IMR-90 (cell line): ENCODE data around the gene THOC6. TPM values are rescaled to one million over a fixed set of nuclear protein-coding genes. Genes with fewer than 3 reads are reported as not detected.

ENCODE experiments used
- ATAC-seq: fragments of 200-7000 bp; cut with Tn5 transposase; 2 replicates; pipeline ENCODE4 v1.9.1; 2020; ENCODE audit warnings: low read depth, mild to moderate bottlenecking, moderate library complexity
- BruUV-seq: library from RNA; stranded (reverse); fragments of 400-500 nt; replicated peaks from 2 replicates; lab custom pipeline; 2021; lab: Mats Ljungman, UMichigan
- CTCF ChIA-PET: fragments of 300-600 bp; formaldehyde crosslinking; extraction: SDS; loops from one replicate; lab custom pipeline; 2021; ENCODE audit warnings: antibody characterized with exemption; lab: Yijun Ruan, JAX
- POLR2A ChIA-PET: fragments of 300-600 bp; sonication (Branson Sonifier 250); formaldehyde crosslinking; loops from one replicate; lab custom pipeline; 2022; ENCODE audit warnings: antibody characterized with exemption; ENCODE audit not compliant: unreplicated experiment; lab: Charles Lee
- DNase-seq: peaks from one replicate; pipeline ENCODE4 v3.0.0; 2013
- H2AFZ ChIP-seq: replicated peaks from 2 replicates; pipeline ENCODE3; 2013; ENCODE audit warnings: low read length, mild to moderate bottlenecking; ENCODE audit not compliant: poor library complexity
- H2AK5ac ChIP-seq: 2 replicates; pipeline ENCODE4 v1.6.1; 2013; ENCODE audit warnings: low read depth, low read length, inconsistent platforms
- H2AK9ac ChIP-seq: replicated peaks from 2 replicates; pipeline ENCODE3; 2013; ENCODE audit warnings: mild to moderate bottlenecking, low read depth, low read length, moderate library complexity; ENCODE audit not compliant: poor library complexity
- H2BK120ac ChIP-seq: 2 replicates; pipeline ENCODE4 v1.6.1; 2013; ENCODE audit warnings: low read depth, low read length, inconsistent platforms
- H2BK15ac ChIP-seq: 3 replicates; pipeline ENCODE4 v1.6.1; 2013; ENCODE audit warnings: low read depth, low read length, inconsistent platforms
- H2BK20ac ChIP-seq: 2 replicates; pipeline ENCODE4 v1.6.1; 2013; ENCODE audit warnings: low read depth, mild to moderate bottlenecking, inconsistent platforms, low read length, moderate library complexity
- H2BK5ac ChIP-seq: 2 replicates; pipeline ENCODE4 v1.6.1; 2013; ENCODE audit warnings: mild to moderate bottlenecking, low read depth, low read length, inconsistent platforms; ENCODE audit not compliant: poor library complexity, severe bottlenecking
- H3K14ac ChIP-seq: replicated peaks from 2 replicates; pipeline ENCODE4 v1.6.1; 2013; ENCODE audit warnings: low read depth, low read length, inconsistent platforms
- H3K18ac ChIP-seq: 2 replicates; pipeline ENCODE4 v1.6.1; 2013; ENCODE audit warnings: low read depth, low read length, control low read depth
- H3K23ac ChIP-seq: 2 replicates; pipeline ENCODE4 v1.6.1; 2013; ENCODE audit warnings: low read depth, low read length, inconsistent platforms
- H3K27ac ChIP-seq: 2 replicates; pipeline ENCODE4 v1.5.1; 2013; ENCODE audit warnings: mild to moderate bottlenecking, control low read depth, low read length; ENCODE audit not compliant: insufficient read depth
- H3K27me3 ChIP-seq: 2 replicates; pipeline ENCODE4 v1.6.1; 2013; ENCODE audit warnings: low read length; ENCODE audit not compliant: control insufficient read depth, insufficient read depth
- H3K36me3 ChIP-seq: 2 replicates; pipeline ENCODE4 v1.6.1; 2013; ENCODE audit warnings: low read length, mixed read lengths; ENCODE audit not compliant: control insufficient read depth, insufficient read depth
- H3K4ac ChIP-seq: 2 replicates; pipeline ENCODE4 v1.6.1; 2013; ENCODE audit warnings: low read depth, low read length, inconsistent platforms
- H3K4me1 ChIP-seq: 2 replicates; pipeline ENCODE4 v1.6.1; 2013; ENCODE audit warnings: low read length, mixed read lengths; ENCODE audit not compliant: control insufficient read depth, insufficient read depth
- H3K4me2 ChIP-seq: 2 replicates; pipeline ENCODE4 v1.6.1; 2013; ENCODE audit warnings: low read depth, mild to moderate bottlenecking, control low read depth, low read length, moderate library complexity
- H3K4me3 ChIP-seq: 2 replicates; pipeline ENCODE4 v1.5.1; 2013; ENCODE audit warnings: low read depth, mild to moderate bottlenecking, control low read depth, low read length, moderate library complexity; ENCODE audit not compliant: insufficient read depth
- H3K56ac ChIP-seq: 2 replicates; pipeline ENCODE4 v1.6.1; 2013; ENCODE audit warnings: low read length, inconsistent platforms; ENCODE audit not compliant: insufficient read depth; ENCODE audit errors: extremely low read depth
- H3K79me1 ChIP-seq, 2 experiments: 2 replicates each; pipeline ENCODE4 v1.6.1; 2013; ENCODE audit warnings: low read length in 2 of 2, inconsistent platforms in 1 of 2, low read depth in 1 of 2
- H3K9ac ChIP-seq: 2 replicates; pipeline ENCODE4 v1.6.1; 2013; ENCODE audit warnings: low read depth, low read length, control low read depth
- H3K9me1 ChIP-seq: 2 replicates; pipeline ENCODE4 v1.6.1; 2013; ENCODE audit warnings: low read length, inconsistent platforms; ENCODE audit not compliant: insufficient read depth
- H3K9me3 ChIP-seq: 2 replicates; pipeline ENCODE4 v1.6.1; 2013; ENCODE audit warnings: low read length; ENCODE audit not compliant: control insufficient read depth, insufficient read depth
- H4K20me1 ChIP-seq: 2 replicates; pipeline ENCODE4 v1.6.1; 2013; ENCODE audit warnings: low read length, inconsistent platforms; ENCODE audit not compliant: insufficient read depth
- H4K5ac ChIP-seq: 2 replicates; pipeline ENCODE4 v1.6.1; 2013; ENCODE audit warnings: mild to moderate bottlenecking, low read depth, low read length, control low read depth
- H4K8ac ChIP-seq, 2 experiments: 2 replicates each; pipeline ENCODE4 v1.6.1; 2013; ENCODE audit warnings: low read depth in 2 of 2, low read length in 2 of 2, control low read depth in 1 of 2, inconsistent platforms in 1 of 2
- H4K91ac ChIP-seq: 2 replicates; pipeline ENCODE4 v1.6.1; 2013; ENCODE audit warnings: low read depth, low read length, inconsistent platforms; ENCODE audit not compliant: insufficient read depth
- BHLHE40 ChIP-seq: fragments of 150-350 bp; IDR thresholded peaks from 2 replicates; pipeline ENCODE4 v1.6.1; 2016; ENCODE audit warnings: mild to moderate bottlenecking, low read depth, low read length
- CTCF ChIP-seq: conservative IDR thresholded peaks from 2 replicates; pipeline ENCODE4 v1.5.1; 2012; ENCODE audit warnings: mild to moderate bottlenecking, low read depth, low read length, improper control_type of control experiment
- FOS ChIP-seq: fragments of 150-350 bp; IDR thresholded peaks from 2 replicates; pipeline ENCODE4 v1.6.1; 2016; ENCODE audit warnings: low read depth, low read length
- POLR2A ChIP-seq: IDR thresholded peaks from 2 replicates; pipeline ENCODE4 v1.6.1; 2012; ENCODE audit warnings: mild to moderate bottlenecking, low read depth, low read length
- RAD21 ChIP-seq: IDR thresholded peaks from 2 replicates; pipeline ENCODE4 v1.6.1; 2012; ENCODE audit warnings: low read length, improper control_type of control experiment
- WGBS, 2 experiments: methylation state at CpG; one replicate each; pipeline versions ENCODE4 v1.1.5 to v1.1.7; 2013; ENCODE audit warnings: missing lambda C conversion rate in 2 of 2; ENCODE audit not compliant: insufficient read length in 1 of 2; ENCODE audit errors: extremely low coverage in 2 of 2; 5-methylcytosine and 5-hydroxymethylcytosine counted together
- dilution Hi-C: fragments of 300-500 bp; cut with HindIII; formaldehyde crosslinking; loops from one replicate; pipeline ENCODE4 v1.14.3; 2018; ENCODE audit warnings: low sequenced_read_pairs; ENCODE audit not compliant: unreplicated experiment
- in situ Hi-C: fragments of 300-500 bp; cut with MboI; formaldehyde crosslinking; loops from 3 replicates; pipeline ENCODE4 v1.14.3; 2019; ENCODE audit warnings: low sequenced_read_pairs, inconsistent platforms, mixed read lengths
- intact Hi-C: fragments of 100-400 bp; cut with micrococcal nuclease; formaldehyde crosslinking; loops from 2 replicates; pipeline ENCODE4 v1.10.0; 2022
- polyA plus RNA-seq, 3 experiments: library from polyadenylated mRNA; depleted of rRNA; stranded (reverse); fragments of >200 nt; gene quantifications; 2 replicates each; pipeline ENCODE4 v1.2.3, GENCODE V29; 2012; ENCODE audit warnings: low replicate concordance in 1 of 3
- total RNA-seq: library from RNA; depleted of rRNA; stranded (reverse); fragments of >200 nt; gene quantifications from 2 replicates; pipeline ENCODE4 v1.2.3, GENCODE V29; 2012
- TF ChIP-seq, protein P1 (sequence below): fragments of 150-350 bp; IDR thresholded peaks from 2 replicates; pipeline ENCODE4 v1.6.1; 2017; ENCODE audit warnings: mild to moderate bottlenecking, antibody characterized with exemption, low read length, low read depth

Gene THOC6
- total and polyA plus RNA-seq, 2 of the 4 experiments (the other 2 are of a cell fraction): 16.8 to 23.1 TPM

DNA sequence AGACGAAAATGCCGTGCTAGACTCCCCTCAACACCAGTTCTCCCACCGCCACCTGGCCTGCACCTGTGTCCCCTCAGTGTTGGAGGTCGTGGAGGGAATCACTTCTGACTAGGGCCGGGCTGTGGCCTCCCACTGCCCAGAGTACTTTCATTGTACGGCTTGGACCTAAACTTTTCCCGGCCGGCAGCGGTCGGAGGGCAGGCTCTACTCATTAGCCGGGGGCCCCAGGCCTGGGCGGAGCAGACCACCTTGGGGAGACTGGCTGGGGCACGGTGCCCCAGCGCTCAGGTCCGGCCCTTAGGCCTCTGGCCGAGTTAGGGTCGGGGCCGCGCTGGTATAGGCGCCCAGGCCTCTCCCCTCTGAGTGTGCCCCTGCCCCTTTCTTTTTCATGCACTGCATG, 6.5 kb upstream of the THOC6 start:
- Histone ChIP-seq H3K9me1 (no peaks in the 10 kb centered on the region), H3K9ac (no peak overlapping the region), H4K8ac (no peak overlapping the region), H3K14ac (no peak overlapping the region), H3K36me3 (peaks cover 5% of the 10 kb centered on the region), H4K91ac (no peak overlapping the region), H3K79me1 (peaks cover 0 to 11% of the 10 kb centered on the region in 2 experiments; a peak in 2 of 4 replicates), H2BK15ac (no peak overlapping the region), H2AFZ (no peak overlapping the region), H3K4me1 (peaks cover 3% of the 10 kb centered on the region; the same call in 1 of the 2 replicates), H2AK5ac (no peak overlapping the region), H3K23ac (no peak overlapping the region), H3K9me3 (no peaks in the 10 kb centered on the region), H3K4me3 (no peak overlapping the region), H3K56ac (no peak overlapping the region), H3K4ac (no peak overlapping the region), H3K27me3 (peaks cover 22% of the 10 kb centered on the region), H2BK20ac (no peak overlapping the region), H2BK120ac (no peak overlapping the region), H4K20me1 (peaks cover 22% of the 10 kb centered on the region), H3K27ac (no peak overlapping the region), H2AK9ac (peak overlapping the region; percentile 42), H3K18ac (no peak overlapping the region), H2BK5ac (no peak overlapping the region), H3K4me2 (no peak overlapping the region), H4K5ac (no peak overlapping the region)
- BruUV-seq: no TSS peak
- intact Hi-C loops (no loop called here), in situ Hi-C loops (no loop called here), dilution Hi-C loops (no loop called here)
- POLR2A ChIA-PET: no interaction called here
- CTCF ChIA-PET: no interaction called here
- no peak for ATAC-seq
- no peak for TF ChIP-seq BHLHE40
- TF ChIP-seq POLR2A: no peak
- TF ChIP-seq, protein P1, sequence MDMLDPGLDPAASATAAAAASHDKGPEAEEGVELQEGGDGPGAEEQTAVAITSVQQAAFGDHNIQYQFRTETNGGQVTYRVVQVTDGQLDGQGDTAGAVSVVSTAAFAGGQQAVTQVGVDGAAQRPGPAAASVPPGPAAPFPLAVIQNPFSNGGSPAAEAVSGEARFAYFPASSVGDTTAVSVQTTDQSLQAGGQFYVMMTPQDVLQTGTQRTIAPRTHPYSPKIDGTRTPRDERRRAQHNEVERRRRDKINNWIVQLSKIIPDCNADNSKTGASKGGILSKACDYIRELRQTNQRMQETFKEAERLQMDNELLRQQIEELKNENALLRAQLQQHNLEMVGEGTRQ: no peak
- no peak for TF ChIP-seq FOS
- TF ChIP-seq CTCF: no peak
- no peak for TF ChIP-seq RAD21
- no peak for DNase-seq
- WGBS, 2 experiments: 50% methylated on average over 5 of the region's 20 CpGs; no CpG with 5 or more reads in 1 of the 2 experiments
